Measurements from ENCODE around the gene AK3.
"Not testable (repeated sequence)": the region's sequence is repeated elsewhere in the genome, so short reads cannot be mapped to it uniquely, and the experiment has no call there.

AK3 gene

DNA sequence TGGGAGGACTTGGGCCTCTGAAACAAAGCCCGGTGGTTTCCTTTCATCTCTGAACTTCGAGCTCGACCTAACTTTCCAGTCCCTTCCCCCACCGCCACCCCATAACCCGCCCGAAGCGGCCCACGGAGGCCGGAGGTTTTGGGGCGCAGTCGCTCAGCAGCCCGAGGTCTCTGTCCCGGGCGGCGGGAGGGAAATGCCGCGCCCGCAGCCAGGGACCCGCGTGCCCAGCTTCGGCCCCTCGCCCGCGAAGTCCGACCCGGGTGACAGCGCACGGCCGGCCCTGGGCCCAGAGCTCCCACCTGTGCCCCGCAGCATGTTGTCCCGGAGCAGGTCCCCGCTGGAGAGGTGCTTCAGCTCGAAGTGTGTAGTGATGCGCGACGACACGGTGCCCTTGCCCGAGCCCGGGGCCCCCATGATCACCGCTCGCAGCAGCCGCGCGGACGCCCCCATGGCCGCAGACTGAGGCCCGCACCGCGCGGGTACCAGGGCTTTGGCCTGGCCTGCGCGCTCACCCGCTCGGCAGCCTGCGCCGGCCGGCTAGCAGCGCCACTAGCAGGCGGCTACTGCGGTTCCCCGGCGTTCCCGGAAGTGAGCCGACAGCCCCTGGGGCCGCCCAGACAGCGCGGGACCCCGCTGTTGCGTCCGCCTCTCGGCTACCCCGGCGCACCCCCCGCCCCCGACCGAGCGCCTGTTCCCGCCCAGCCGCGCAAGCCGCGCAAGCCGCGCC, at the start of gene AK3:
Gene AK3, minus strand, starts transcription at position 565 of the 727 bp plus-strand sequence. Its CDS starts 115 bp downstream, at position 450.
- DNase-seq, result peak; percentile 77 to 79

DNA sequence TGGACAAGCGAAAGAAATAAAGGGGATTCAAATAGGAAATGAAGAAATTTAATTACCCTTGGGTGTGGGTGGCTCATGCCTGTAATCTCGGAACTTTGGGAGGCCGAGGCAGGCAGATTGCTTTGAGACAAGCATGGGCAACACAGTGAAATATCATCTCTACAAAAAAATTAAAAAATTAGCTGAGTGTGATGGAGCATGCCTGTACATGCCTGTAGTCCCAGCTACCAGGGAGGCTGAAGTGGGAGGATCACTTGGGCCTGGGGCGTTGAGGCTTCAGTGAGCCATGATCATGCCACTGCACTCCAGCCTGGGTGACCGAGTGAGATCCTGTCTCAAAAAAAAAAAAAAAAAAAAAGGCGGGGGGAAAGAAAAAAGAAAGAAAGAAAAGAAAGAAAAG, 47.7 kb upstream of the AK3 start:
- no peak for DNase-seq

DNA sequence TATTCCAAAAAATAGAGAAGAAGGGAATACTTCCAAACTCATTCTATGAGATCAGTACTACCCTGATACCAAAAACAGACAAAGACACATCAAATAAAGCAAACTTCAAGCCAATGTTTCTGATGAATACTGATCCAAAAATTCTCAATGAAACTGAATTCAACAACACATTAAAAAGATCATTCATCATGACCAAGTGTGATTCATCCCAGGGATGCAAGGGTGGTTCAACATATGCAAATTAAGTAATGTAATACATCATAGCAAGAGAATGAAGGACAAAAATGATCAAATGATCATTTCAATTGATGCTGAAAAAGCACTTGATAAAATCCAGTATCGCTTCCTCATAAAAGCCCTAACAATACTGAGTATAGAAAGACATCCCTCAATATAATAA, 46.9 kb upstream of the AK3 start:
- no peak for DNase-seq

DNA sequence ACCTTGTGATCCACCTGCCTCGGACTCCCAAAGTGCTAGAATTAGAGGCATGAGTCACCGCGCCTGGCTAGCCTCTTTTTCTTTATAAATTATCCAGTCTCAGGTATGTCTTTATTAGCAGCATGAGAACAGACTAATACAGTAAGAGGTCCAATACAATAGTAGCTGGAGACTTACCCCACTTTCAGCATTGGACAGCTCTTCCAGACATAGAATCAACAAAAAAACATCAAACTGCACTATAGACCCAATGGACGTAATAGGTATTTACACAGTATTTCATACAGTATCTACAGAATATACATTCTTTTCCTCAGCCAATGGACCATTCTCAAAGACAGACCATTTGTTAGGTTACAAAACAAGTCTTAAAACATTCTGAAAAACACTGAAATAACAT, 45.6 kb upstream of the AK3 start:
- DNase-seq, result no peak

DNA sequence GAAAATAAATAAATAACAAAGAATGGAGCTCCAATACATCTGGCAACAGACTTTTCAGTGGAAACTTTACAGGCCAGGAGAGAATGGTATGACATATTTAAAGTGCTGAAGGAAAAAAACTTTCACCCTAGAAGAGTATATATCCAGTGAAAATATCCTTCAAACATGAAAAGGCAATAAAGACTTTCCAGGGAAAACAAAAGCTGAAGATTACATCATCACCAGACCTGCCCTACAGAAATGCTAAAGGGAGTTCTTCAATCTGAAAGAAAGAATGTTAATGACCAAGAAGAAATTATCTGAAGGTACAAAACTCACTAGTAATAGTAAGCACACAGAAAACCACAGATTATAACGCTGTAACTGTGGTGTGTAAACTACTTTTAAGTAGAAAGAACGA, 43.4 kb upstream of the AK3 start:
- no peak for DNase-seq

DNA sequence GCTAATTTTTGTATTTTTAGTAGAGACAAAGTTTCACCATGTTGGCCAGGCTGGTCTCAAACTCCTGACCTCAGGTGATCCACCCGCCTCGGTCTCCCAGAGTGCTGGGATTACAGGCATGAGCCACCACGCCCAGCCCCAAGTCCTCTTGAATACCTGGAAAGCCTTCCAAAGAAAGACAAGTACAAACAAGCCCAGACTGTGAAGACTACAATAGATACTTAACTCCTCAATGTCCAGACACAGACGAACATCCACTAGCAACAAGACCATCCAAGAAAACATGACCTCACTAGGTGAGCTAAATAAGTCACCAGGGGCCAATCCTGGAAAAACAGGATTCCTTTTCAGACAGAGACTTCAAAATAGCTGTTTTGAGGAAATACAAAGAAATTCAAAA, 42.2 kb upstream of the AK3 start:
- not testable (repeated sequence) for DNase-seq

DNA sequence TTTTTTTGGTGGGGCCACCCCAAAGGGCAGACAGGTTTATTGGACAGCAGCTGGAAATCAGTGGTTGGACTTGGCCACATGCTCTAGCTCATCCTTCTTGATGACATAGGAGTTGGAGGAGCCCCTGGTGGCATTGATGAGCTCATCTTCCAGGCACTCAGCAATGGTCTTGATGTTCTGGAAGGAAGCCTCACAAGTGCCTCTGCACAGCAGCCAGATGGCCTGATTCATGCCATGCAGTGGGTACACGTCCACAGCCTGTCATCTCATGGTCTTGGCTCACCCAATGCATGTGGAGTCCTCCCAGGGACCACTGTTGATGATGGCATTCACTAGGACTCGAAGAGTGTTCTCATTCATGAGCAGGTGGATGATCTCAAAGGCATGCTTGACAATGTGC, 40.4 kb upstream of the AK3 start:
- DNase-seq, result no peak

DNA sequence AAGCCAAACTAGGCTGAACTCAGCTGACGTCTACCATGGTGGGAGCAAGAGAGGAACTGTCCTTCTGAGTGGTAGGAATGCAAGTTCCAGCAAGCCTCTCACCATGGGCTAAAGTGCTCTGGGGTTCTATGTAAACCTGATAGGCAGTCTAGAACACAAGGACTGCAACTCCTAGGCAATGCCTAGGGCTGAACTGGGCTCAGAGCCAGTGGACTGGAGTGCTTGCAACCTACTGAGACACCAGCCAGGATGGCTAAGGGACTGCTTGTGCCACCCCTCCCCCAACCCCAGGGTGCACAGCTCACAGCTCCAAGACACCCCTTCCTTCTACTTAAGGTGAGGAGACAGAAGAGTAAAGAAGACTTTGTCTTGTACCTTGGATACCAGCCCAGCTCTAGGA, 39.6 kb upstream of the AK3 start:
- DNase-seq, result no peak

DNA sequence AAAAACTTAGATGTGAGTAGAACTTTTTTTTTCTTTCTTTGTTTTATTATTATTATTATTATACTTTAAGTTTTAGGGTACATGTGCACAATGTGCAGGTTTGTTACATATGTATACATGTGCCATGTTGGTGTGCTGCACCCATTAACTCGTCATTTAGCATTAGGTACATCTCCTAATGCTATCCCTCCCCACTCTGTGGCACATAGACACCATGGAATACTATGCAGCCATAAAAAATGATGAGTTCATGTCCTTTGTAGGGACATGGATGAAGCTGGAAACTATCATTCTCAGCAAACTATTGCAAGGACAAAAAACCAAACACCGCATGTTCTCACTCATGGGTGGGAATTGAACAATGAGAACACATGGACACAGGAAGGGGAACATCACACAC, 34.0 kb upstream of the AK3 start:
- not testable (repeated sequence) for DNase-seq

DNA sequence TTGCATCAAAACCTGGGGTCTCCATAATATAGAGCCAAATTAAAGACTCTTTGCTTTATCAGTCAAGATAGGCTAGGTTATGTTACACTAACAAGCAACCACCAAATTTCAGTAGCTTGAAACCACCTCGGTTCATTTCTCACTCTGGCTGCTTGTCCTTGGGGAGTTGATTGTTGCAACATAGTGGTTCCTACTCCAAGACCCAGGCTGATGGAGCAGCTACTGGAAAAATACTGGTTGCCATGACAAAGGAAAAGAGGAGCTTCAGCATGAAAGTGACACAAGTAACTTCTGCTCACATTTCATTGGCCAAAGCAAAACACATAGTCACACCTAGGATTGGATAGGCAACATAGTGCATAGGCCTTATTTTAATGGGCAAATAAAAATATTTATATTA, 33.2 kb upstream of the AK3 start:
- no peak for DNase-seq

DNA sequence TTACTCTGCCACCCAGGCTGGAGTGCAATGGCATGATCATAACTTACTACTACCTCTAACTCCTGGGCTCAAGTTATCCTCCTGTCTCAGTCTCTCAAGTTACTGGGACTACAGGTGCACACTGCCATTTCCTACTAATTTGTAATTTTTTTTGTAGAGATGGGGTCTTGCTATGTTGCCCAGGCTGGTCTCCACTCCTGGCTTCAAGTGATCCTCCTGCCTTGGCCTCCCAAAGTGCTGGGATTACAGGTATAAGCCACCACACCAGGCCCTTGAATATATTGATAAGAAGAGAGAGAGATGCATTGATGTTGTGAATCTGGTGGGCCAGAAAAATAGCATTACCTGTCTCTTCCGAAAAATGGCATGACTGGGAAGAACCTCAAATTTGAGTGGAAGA, 30.8 kb upstream of the AK3 start:
- no peak for DNase-seq

DNA sequence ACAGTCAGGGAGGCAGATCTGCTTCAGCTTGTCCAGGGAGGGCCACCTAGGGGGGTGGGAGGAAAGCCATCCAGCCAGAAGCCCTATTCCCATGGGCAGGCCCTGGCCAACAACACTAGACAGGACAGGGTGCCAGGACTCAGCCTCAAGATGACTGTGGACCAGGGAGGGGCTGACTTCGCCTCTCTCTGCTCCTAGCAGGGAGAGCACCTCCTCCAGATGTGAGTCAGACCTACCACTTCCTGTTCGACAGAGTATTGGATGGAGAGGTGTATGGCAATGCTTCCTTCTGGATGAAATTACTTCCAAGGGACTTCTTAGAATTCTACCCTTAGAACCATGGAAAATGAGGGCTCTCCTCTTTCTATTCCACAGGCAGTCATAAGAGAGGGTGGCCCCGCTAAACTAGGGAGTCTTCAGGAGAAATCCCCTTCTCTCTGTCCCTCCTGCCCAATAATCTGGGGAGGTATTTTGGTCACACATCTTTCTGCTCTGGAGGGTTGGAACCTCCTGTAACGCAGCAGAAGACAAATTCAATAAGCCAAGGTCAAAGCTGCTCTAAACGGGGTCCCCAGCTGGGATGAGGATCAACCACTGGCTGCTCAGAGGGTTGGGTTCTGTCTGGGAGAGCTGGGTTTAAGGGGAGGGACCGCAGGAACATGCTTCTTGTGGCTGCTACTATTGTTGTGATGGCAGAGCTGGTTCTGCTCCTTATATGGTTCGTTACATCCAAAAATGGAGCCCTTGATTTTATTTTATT, 28.5 kb upstream of the AK3 start:
- no peak for DNase-seq

DNA sequence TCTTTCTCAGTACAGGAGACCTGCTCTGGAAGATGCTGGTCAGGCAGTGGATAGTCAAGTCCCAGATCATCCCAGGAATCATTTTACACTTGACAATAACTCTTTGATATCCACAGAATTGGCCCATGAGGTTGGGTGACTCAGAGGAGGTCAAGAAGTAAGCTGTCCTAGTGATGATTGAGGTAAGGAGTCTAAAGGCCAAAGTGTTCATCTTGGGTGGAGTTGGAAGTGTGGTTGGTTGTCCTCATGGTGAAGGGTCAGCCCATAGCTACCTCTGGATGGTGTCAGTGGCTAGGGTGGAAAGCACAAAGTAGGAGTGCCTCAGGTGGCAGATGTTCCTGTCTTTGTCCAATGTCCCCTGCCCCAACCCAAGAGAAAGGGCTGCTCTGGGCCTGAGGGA, 27.7 kb upstream of the AK3 start:
- no peak for DNase-seq

DNA sequence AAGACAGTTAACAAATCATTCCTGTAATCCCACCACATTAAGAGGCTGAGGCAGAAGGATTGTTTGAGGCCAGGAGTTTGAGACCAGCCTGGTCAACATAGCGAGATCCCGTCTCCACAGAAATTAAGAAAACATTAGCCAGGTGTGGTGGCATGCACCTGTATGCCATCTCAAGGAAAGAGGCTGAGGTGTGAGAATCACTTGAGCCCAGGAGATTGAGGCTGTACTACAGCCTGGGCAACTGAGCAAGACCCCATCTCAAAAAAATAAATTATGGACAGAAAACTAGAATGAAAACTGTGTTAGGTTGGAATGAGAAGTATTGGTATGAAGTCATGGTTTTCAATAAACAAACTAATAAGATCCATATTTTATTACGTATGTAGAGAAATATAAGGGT, 23.0 kb upstream of the AK3 start:
- DNase-seq, result no peak

DNA sequence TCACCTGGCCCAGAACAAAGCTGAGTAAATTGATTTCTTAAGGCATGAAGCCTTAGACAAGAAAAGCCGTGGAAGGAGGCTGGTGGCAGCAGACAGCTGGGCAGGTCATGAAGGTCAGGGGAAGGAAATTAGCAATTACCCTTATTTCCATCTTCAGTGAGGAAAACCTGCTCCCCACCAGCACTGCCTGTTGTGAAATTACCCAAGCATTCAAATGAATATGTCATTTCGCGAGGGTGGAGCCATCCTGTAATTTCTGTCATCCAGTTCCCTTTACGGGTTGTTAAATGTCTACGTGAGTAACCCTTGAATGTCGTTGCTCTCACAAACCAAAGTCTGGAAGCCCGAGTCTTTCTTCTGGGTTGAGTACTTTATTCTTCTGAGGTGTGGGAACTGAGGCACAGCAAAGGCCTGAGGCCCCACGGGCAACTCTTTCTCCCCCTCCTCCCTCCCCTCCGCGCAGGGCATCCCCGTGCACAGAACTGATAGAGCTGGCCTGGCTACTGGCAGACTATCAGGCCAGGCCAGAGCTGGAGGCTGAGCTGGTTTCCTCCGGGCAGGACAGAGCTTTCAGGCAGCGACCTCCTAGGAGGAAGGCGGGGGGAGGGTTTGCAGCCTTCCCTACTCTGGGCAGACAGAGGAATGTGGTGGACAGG, 22.0 kb upstream of the AK3 start:
- peak; percentile 93 to 95 for DNase-seq

DNA sequence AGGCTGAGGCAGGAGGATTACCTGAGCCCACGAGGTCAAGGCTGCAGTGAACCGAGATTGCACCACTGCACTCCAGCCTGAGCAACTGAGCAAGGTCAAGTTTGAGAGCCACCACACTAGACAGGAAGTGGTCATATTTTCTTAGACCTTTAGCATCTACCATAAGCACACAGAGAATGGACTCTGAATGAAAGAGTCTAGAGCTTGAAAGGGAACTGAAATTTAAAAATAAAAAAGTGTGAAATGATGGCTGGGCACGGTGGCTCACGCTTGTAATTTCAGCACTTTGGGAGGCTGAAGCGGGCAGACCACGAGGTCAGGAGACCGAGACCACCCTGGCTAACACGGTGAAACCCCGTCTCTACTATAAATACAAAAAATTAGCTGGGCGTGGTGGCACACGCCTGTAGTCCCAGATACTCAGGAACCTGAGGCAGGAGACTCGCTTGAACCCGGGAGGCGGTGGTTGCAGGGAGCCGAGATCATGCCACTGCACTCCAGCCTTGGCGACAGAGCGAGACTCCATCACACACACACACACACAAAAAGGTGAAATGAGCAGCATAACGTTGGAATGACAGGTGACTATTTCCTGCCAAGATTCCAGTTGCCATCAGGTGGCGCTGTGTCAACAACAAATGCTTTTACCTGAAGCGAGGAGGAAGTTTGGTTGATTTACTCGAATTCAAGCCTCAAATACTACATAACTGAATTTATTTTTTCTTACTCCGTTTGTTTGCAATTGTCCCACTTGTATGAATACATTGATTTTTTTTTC, 21.3 kb upstream of the AK3 start:
- peak; percentile 78 to 84 for DNase-seq

DNA sequence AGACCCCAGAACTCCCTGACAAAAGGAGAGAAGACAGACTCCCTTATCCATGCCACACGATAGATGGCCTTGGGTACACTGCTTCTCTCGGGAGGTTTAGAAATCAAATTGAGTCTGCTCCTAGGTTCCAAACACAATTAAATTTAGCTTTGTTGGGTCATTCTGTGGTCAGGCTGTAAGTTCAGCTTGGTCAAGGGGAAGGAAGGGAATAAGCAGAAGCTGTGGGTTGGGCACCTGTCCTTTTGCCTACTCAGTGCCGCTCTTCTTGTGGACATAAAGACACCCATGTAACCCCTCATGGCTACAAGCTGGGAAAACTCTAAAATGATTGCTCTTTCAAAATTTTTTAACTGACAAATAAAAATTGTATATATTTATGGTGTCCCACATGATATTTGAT, 19.1 kb upstream of the AK3 start:
- peak; percentile 91 to 93 for DNase-seq

DNA sequence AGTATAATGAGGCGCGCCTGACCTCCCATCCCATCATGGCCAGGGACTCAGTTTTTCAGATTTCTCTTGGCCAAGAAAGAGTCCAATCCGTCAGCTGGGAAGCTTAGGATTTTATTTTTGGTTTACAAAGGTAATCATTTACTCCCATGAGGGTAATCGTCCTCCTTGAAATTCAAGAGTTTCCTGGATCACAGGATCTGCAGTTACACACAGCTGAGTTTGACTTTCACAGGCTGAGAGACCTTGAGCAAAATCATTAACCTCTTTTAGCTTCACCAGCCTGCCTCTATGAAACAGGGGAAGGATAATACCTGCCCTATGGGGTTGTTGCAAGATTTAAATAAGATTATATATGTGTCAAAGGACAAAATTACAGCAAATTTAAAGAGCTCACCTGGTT, 15.4 kb upstream of the AK3 start:
- DNase-seq, result no peak

DNA sequence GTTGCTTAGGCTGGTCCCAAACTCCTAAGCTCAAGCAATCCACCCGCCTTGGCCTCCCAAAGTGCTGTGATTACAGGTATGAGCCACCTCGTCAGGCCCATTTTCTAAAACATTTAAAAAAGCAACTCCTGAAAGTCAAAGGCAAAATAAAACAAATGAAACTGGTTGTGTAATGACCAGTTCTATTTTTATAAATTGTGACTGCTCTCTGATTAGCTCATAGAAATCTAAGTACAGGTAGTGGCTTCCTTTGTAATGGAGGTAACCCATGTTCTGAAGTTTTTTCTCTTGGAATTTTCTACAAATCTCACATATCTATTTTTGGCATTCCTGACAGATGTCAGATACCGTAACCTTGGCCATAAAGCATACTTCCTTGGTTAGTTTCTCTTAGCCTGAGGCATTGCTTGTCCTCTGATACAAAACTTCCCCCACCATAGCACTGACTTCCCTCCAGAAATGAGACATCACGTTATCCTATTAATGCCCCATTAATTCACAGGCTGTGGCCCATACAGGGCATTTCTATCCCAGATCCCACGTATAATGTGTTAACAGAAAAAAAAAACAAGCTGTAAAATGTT, 14.1 kb upstream of the AK3 start:
- DNase-seq, result no peak

DNA sequence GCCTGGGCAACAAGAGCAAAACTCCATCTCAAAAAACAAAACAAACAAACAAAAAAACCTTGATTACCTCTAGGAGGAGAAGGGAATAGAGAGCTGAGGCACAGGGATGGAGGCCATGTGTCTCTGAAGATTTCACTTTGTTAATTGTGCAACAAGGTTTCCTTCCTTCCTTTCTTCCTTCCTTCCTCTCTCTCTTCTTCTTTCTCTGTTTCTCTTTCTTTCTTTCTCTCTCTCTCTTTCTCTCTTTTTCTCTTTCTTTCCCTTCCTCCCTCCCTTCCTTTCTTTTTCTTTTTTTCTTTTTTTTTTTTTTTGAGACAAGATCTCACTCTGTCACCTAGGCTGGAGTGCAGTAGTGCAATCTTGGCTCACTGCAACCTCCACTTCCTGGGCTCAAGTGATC, 13.5 kb upstream of the AK3 start:
- DNase-seq, result not testable (repeated sequence)

DNA sequence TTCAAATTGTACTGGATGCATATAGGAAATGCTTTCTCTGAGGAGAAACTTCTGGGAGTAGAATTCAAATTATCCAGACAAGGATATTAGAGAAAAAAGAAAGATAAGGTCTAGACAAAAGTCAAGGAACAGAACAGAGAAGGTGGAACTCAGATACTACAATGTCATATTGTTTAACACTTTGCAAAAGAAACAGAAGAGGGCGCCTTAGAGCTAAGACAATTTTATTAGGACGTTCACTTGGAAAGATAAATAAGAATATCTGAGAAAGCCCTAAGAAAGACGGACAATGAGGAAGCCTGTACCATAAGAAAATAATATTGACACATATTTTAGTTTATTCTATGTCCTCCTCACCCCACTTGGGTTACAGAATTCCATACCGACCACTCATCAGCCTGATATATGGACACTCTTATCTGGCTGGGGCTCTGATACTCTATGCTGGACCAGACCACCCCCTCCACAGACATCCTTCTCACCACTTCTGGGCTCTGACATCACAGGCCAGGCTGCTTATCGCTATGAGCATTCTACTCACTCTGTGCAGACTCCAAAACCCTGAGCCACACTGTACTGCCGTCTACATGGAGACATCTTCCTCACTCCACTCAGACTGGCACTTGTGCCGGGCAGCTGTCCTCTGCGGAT, 9.1 kb upstream of the AK3 start:
- DNase-seq, result peak; percentile 69 to 74

DNA sequence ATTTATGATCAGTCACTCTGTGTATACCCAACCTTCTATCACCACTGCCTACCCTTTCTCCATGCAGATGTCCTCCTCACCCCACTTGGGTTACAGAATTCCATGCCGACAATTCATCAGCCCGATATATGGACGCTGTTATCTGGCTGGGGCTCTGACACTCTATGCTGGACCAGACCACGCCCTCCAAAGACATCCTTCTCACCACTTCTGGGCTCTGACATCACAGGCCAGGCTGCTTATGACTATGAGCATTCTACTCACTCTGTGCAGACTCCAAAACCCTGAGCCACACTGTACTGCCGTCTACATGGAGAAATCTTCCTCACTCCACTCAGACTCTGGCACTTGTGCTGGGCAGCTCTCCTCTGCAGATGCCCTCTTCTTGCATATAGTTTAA, 7.6 kb upstream of the AK3 start:
- no peak for DNase-seq
